GM19455 (cell line): ENCODE measurements around the gene ITIH5.
A peak's percentile ranks its signal among the peaks of the same experiment; 100 is the strongest.

ENCODE experiments used
- ATAC-seq: cut with Tn5 transposase; IDR thresholded peaks from one replicate; pipeline ENCODE4 v1.9.1; 2021; ENCODE audit not compliant: unreplicated experiment

Gene ITIH5

GRCh38 chr10:7553531-7553930, 113.2 kb downstream of the ITIH5 start:
- no peak for ATAC-seq

GRCh38 chr10:7551950-7552716, 114.6 kb downstream of the ITIH5 start:
- ATAC-seq: no peak

- no peak for ATAC-seq
Measured at GRCh38 chr10:7551289-7551688, 115.5 kb downstream of the ITIH5 start.

GRCh38 chr10:7550013-7550412, 116.8 kb downstream of the ITIH5 start:
- ATAC-seq: no peak

- no peak for ATAC-seq
Measured at GRCh38 chr10:7547829-7548228, 118.9 kb downstream of the ITIH5 start.

- no peak for ATAC-seq
Measured at GRCh38 chr10:7547206-7547605, 119.6 kb downstream of the ITIH5 start.

- ATAC-seq: no peak
Measured at GRCh38 chr10:7546385-7546967, 120.3 kb downstream of the ITIH5 start.

- ATAC-seq: no peak
Measured at GRCh38 chr10:7545792-7546191, 121.0 kb downstream of the ITIH5 start.

GRCh38 chr10:7545261-7545660, 121.5 kb downstream of the ITIH5 start:
- no peak for ATAC-seq

- ATAC-seq: no peak
Measured at GRCh38 chr10:7544203-7544602, 122.6 kb downstream of the ITIH5 start.

- ATAC-seq: no peak
Measured at GRCh38 chr10:7542189-7542914, 124.4 kb downstream of the ITIH5 start.

GRCh38 chr10:7541137-7542087, 125.4 kb downstream of the ITIH5 start:
- ATAC-seq: no peak

GRCh38 chr10:7538970-7539654, 127.7 kb downstream of the ITIH5 start:
- ATAC-seq: no peak

GRCh38 chr10:7537126-7537525, 129.6 kb downstream of the ITIH5 start:
- no peak for ATAC-seq

GRCh38 chr10:7534480-7534852, 132.3 kb downstream of the ITIH5 start:
- ATAC-seq: peak; percentile 72

- no peak for ATAC-seq
Measured at GRCh38 chr10:7533657-7534479, 132.9 kb downstream of the ITIH5 start.

- no peak for ATAC-seq
Measured at GRCh38 chr10:7532723-7533498, 133.9 kb downstream of the ITIH5 start.

- ATAC-seq: no peak
Measured at GRCh38 chr10:7529638-7530037, 137.1 kb downstream of the ITIH5 start.

GRCh38 chr10:7527468-7527867, 139.3 kb downstream of the ITIH5 start:
- no peak for ATAC-seq
